Urothelium cell line (cell line): ENCODE results near the gene AKAP8L.

Source experiments
- DNase-seq: peaks from one replicate; pipeline ENCODE4 v3.0.0; 2011; ENCODE audit warnings: low spot score, mixed read lengths
- FAIRE-seq: peaks from 2 replicates; lab custom pipeline; 2011; peaks lifted over from hg19 to GRCh38; lab: Jason Lieb, UNC

The AKAP8L gene

DNA sequence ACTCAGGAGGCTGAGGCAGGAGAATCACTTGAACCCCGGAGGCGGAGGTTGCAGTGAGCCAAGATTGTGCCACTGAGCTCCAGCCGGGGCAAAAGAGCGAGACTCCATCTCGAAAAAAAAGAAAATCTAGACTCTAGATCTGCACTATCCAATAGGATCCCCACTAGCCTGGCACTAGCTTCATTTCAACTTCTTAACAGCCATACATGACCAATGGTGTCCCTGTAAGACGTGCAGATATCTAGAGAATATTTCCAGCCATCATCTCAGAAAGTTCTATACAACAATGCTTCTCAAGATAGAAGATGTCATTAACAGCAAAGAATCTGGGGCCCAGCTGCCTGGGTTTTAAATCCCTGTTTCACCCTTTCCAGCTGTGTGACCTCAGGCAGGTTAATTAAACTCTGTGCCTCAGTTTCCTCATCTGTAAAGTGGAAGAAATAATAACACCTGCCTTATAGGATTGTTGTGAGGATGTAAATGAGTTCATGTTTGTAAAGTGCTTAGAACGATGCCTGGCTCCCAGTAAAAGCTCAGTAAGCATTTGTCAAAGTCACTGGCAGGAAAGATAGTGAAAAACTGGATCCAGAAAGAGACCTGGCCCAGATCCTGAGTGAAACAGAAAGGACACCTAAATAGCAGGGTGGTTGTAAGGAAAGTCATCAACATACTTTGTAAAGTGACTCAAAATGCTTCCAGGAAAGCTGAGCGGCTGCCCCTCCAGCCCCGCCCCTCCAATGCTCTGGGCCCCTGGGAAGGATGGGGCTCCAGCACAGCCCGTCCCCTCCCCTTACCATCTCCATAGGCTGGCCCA is 17.4 kb upstream of the AKAP8L start:
- no peak for FAIRE-seq

DNA sequence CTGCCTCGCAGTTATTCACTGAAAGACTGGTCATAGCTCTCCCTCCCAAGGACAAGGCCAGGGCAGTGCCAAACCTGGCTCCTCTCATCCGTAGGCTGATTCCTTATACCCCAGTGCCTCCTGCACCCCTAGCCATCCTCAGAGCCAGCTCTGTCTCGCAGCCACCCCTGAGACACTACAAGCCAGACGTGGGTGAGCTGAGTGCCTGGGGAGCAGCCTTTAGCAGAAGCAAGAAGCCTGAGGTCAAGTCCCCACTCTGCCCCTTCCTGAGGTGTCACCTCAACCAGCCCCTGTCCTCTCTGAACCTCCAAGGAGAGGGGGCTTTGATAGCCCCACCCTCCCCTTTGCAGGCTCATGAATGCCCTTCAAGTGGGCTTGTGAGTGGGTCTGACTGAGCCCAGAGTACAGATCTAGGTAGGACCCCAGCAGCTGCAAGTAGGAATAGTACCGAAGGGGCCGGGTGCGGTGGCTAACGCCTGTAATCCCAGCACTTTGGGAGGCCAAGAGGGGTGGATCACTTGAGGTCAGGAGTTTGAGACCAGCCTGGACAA is 14.8 kb upstream of the AKAP8L start:
- no peak for DNase-seq
- no peak for FAIRE-seq

More for the DNA sequence above, 17.4 kb upstream of the AKAP8L start:
- DNase-seq = no peak

DNA sequence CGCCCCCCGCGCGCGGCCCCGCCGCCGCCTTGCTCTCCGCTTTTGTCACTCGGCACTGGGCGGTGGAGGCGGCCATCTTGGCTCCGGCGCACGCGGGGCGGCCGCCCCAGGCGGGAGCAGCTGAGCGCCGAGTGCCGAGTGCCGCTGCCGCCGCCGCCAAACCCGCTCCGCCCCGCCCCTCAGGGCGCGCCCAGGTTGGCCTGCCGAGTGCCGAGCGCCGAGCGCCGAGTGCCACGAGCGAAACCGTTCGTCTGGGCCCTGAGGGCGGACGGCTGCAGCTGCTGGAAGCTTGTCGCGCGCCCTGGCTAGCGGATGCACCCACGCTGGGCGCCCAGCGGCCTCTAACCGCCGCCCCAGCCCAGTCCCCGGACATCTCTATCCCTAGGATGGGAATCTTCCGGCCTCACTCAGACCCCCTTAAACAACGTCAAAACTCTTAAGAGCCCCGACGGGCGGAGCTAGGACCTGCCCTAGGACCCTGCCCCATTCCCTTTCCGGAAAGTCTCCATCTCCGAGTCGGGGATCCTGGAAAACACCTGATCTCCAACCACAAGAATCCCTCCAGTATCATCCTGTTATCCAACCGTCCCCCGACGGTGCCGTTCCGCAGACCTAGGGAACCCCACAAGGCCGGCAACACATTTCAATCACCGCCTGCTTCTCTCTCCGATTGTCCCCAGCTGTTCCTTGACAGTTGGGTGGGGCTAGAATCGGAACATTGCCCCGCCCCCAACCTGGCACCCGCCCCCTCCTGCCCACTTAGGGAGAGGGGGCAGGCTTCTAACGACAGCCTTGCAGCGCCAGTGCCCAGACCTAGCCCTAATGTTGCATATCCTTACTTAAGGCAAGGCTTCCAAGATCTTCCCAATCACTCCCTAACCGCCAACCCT is 14.1 kb upstream of the AKAP8L start:
- peak; percentile 93 for DNase-seq
- FAIRE-seq = no peak

DNA sequence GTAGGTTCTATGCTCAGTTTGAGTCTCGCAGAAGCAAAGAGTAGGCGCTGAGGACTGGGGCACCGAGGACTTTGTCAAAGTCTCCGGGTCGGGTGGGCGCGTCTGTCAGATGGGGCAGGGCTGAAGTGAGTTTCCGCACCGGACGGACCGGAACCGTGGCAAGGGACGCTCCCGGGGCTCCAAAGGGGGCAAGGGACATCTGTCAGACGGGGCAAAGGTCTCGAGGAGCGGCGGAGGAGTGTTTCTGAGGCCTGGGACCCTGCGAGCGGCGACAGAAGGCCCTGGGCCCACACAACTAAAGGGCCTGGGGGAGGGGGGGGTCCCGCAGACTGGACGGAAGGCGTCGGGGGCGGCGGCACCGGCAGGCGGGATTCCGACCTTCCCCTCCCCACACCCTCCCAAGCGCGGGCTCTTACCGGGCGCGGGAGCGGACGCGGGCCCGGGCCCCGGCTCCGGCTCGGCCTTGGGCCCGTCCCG is 13.3 kb upstream of the AKAP8L start:
- no peak for DNase-seq
- FAIRE-seq = no peak

DNA sequence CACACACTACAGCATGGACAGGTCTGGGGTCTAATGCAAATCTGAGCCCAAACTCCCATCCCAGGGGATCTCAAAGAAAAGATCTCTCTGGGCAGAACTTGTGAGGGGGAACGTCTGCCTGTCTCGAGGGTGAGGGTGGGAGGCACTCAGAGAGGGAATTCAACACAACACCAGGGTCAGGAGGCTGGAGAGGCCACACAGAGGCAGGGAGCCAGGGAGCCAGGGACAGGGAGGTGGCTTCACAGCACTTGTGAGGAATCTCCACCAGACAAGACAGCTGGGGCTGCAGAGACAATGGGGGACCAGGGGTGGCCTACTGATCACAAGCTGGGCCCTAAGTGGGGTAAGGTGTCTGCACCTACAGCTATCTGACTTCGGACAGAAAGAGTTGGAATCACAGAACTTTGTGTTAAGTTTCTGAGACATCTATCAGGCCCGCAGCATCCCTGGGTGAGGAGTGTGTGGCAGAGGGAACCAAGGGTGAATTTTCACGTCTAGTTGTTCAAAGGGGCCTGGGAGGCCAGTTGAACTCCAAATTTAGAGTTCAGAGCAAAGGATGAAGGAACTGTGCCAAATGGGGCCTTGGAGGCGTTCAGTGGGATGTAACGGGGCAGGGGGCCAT is 12.7 kb upstream of the AKAP8L start:
- FAIRE-seq (no peak), DNase-seq (no peak)

DNA sequence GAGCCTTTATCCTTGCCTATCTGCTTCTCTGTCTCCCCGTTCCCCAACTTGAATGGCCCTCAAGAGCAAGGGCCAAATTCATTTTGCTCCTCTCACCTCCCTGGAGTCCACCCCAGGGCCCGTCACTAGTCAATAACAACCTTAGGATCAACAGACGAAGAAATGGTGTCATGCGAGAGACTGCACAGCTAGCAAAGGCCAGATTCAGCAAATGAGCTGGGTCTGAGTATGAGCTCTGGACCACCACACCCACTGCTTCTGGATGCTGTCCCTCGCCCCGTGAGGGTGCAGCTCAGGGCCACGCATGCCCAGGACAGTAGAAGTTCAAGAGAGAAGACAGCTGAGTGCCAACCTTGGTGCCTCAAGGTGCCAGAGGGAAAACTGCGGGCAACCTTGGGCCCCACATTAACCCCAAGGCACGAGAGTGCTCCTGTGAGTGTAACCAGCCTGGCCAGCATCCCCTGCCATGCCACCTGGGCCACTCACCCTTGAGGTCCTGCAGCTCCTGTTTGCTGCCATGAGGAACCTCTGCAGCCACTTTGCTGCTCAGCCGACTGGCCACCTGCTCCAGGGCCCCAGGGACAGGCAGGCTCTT is 11.8 kb upstream of the AKAP8L start:
- FAIRE-seq = no peak

DNA sequence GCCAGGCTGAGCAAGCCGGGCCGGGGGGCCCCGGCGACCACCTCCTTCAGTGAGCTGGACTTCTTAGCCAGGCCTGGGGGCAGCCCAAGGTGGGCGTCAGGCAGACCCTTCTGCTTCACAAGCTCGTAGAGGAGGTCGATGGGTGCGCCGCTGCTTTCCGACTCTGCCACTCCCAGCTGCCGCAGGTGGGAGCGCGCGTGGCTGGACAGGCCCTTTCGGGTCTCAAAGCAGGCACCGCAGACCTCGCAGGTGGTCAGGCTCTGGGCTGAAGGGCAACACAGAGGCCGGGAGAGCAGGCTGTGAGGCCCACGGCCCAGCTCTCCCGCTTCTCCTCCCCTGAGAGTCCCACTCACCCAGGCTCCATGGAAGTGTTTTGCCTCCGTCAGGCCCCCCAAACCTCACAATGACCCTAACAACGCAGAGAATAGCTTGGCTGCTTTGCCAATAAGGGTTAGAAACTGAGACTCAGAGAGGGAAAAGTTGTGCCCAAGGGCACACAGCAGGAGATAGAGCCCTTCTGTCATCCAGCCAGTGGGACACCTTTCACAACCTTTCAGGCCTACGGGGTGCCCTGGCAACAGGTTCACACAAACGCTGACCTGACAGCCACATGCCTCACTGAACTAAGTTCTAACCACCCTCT is 11.2 kb upstream of the AKAP8L start:
- DNase-seq (no peak), FAIRE-seq (no peak)

More for the DNA sequence above, 11.8 kb upstream of the AKAP8L start:
- DNase-seq = no peak

DNA sequence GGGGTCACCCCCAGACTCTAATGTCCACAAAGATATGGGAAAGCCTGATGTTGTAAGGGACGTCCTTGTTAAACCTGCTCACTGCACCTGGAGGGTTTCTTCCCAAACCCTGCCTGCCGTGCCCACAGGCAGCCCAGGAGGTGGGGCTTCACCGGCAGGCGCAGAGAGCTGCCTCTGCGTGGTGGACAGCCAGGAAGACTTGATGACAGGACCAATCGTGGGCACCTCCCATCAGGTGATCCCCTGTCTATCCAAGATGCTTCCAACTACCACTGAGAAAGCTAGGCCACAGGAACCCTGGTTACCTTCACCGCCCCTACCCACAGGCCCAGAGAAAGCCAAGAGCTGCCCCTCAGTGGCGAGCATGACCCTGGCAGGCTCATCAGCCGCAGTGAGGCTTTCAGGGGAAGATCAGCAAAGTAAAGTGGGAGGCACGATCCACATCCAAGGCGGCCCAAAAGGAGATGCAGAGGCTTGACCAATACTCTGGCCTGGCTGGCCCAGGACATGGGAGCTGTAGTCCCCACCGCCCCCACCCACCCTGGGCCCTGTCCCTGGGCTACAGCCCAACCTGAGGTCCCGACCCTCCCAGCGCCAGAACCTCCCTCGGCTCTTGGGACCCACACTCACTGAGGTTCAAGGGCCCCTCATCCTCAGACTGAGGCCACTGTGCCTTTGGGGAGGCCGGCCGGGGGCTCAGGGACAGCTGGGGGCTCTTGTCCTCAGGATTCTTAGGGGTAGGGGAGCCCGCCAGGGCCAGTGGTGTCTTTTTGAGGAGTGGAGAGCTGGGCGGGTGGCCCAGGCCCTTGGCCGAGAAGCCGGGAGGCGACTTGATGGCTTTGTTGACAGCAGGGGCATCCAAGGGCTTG is 10.4 kb upstream of the AKAP8L start:
- no peak for FAIRE-seq
- no peak for DNase-seq

DNA sequence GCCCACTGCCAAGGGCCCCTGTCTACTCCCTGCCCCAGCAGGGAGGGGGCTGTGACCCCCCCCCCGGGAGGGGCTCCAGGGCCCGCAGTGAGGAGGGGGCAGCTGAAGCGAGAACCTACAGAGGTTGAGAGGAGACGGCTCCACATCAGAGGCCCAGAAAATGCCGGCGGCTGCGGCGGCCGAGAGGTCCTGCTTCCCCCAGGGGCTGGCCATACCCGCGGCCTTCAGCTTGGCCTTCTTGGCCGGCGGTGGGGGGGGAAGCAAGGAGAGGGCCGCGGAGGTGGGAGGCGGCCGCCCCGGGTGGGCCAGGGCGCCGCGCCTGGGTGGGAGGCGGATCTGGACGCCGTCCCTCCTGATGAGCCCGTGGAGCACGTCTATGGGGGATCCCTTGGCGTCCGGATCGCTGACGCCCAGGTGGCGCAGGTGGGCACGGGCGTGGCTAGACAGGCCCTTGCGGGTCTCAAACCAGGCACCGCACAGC is 9.2 kb upstream of the AKAP8L start:
- DNase-seq (no peak), FAIRE-seq (no peak)

DNA sequence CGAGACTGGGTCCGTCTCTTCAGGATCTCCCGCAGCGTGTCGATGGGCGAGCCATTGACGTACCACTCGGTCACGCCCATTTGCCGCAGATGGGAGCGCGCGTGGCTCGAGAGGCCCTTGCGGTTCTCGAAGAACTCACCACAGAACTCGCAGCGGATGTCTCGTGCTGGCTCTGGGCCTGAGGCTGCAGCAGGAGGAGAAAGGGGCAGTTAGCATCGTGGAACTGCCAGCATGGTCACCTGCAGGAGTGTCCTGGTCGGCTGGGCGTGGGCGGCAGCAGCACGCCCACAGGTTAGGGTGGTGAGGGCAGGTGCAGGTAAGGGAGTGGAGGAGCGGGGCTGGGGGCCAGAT is 8.5 kb upstream of the AKAP8L start:
- FAIRE-seq = no peak
- no peak for DNase-seq

DNA sequence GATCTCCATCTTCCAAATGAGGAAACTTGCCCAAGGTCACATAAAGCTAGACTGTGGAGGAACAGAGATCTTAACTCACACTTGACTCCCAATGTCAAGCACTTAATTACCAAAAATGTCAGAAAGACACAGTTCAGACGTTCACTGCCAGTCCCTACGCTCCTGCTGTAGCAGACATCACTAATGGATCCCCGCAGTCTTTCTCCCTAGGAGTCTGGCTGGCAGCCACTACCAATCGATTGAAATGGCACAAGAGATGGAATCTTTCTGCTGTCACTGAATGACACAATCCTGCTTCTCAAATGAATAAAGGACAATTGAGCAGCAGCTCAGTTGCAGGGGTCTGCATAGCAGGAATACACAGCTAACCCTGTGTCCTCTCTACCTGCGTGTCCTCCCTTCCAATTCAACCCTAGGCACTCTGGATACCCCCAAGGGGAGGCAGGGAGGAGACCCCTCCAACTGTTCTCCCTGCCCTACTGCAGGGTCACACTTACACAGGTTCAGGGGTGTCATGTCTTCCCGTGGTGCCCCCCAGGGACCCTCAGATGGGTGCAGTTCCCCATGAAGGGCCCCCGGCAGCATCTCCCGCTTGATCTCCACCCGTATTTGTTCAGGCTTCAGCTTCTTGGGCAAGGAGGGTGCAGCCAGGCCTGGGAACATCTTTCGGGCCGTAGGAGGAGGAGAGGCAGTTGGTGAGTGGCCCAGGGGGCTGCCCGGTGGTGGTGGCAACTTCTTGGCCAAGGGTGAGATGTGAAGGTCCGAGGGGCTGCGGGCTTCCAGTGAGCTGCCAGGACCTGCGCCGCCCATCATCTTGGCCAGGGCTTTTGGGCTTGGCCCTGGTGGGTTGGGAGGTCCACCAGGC is 7.9 kb upstream of the AKAP8L start:
- FAIRE-seq (no peak), DNase-seq (no peak)

DNA sequence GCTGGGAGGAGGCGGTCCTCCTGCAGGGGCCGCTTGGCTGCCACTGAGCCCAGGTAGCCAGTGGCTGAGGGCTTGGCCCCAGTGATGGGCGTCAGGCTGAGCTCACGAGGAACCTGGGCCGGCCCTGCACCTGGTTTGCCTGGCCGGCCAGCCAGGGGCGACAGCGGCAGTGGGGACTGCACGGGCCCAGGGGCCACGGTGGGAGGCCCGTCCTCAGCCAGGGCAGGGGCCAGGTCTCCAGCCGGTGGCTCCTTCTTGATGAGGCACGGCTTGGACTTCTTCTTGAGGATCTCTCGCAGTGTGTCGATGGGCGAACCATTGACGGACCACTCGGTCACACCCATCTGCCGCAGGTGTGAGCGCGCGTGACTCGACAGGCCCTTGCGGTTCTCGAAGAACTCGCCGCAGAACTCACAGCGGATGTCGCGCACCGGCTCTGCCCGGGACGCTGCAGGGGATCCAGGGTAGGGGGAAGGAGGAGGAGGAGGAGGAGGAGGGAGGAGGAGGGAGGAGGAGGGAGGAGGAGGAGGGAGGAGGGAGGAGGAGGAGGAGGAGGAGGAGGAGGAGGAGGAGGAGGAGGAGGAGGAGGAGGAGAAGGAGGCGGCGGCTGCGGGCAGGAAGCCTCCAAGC is 6.6 kb upstream of the AKAP8L start:
- no peak for FAIRE-seq
- DNase-seq = no peak

DNA sequence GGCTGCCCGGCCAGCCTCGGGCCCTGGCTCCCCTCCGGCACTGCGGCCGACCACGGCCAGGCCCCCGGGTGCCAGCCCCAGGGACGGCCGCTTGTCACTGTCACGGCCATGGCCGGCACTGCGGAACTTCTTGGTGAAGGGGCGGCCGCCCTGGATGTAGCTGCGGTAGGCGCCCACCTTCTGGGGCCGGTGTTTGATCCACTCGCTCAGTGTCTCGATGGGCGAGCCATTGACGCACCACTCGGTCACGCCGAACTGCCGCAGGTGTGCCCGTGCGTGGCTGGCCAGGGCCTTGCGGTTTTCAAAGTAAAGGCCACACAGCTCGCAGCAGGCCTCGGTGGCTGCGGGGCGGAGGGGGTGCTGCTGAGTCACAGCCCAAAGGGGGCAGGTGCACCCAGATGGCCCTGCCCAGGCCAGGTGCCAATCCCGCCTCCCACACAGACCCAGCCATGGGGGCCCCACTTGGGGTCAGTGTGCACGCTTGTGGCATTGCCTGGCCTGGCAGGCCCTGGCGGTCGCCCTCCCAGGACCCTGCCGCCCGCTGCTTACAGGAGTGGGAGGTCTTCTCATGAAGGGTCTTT is 6.0 kb upstream of the AKAP8L start:
- FAIRE-seq (no peak), DNase-seq (no peak)

DNA sequence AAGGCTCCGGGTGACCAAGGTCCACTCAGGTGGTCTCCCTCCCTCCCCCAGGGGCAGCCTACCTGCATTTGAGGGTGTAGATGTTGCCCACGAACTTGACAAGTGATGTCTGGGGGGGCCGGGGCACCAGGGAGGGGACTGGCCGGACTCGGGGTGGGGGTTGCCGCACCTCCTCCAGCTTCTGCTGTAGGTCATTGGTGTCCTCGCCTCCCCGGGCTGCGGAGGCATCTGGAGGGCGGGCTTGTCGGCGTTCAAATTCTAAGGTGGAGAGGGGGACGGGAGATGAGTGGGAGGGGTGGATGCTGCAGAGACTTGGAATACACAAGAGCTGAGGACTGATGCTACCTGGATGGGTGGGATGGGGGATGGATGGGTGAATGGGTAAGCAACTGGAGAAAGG is 5.3 kb upstream of the AKAP8L start:
- DNase-seq = no peak
- no peak for FAIRE-seq

DNA sequence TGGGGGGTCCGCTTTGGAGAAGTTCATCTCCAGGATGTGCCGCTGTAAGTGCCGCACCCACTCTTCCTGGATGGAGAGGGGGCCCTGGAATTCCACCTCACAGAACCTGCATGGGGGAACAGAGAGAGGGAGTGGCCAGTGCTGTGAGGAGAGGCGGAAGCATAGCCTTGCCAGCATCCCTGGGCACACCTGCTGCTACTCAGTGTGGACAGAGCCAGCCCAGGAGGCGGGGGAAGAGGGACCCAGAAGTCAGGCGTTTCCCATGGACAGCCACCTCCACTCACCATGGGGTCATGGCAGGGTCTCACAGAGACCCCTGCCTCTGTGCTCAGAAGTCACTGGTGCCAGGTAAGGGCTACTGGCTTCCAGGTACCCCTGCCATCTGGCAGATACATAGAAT is 4.3 kb upstream of the AKAP8L start:
- no peak for FAIRE-seq
- no peak for DNase-seq

DNA sequence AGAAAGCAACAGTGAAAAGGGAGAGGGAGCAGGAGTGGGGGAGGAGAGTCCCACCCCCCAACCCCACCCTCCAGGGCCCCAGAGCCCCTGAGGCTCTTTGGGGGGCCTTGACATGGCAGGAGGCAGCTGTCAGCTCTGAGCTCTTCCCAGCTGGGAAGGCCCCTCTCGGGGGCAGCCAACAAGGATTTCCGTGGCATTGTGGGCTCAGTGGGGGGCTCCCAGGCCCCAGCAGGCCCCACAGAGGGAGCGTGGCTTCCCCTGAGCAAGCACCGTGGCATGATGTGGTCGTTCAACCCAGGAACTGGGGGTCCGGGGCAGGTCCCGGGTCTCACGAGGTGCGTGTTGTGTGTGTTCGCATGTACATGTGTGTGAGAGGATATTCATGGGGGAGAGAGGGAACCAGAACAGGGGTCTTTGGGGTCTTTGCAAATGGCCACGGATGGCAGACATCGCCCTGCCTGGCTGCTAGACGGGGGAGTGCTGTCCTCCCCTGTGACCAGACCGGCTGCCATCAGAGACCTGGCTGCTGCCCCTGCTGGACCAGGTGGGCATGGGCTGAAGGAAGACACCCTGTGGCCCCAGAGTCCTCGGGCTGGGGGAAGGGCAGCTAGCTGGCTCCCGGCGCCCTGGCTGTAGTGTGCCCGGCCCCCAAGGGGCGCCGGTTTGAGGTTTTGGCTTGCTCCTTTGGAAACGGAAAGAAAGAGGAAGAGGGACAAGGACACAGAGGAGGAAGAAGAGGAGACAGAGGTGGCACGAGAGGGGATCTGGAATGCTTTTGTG is 3.7 kb upstream of the AKAP8L start:
- no peak for FAIRE-seq
- DNase-seq = no peak
